ENCODE data around the gene GJA5.
"Not testable (repeated sequence)": the region's sequence is repeated elsewhere in the genome, so short reads cannot be mapped to it uniquely, and the experiment has no call there.

GJA5 gene

DNA sequence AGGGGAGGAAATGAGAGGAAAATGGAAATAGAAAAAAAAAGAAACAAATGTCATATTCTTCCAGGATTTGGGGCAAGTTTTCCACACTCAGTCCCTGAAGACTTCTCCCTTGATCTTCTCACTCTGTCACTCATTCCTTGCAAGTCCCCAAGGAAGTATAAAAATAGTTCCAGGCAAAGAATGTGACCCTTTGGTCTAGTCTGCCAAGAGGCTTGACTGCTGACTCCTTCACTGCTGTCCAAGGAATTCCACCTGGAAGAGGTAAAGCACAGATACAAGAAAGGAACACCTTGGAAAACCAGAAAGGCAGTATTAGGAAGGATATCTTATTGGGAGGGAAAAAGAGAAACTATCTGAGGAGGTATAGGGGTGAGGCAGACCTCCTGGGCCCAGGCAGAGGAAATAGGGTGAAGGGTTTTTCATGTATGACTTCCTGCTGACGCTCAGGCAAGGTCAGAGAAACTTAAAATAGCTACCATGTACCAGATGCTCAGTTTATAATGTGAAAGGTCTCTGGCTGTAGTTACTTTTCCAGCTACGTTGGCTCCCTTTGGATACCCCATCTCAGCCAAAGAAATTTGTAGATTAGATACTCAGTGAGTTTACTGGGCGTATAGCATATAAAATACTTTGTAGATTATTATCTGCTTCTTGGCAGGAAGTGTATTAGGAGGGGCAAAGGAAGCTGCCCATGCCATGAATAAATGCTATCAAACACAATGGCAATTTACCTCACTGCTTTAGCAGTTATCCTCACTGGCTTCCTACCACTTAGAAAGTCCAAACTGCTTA, 2.0 kb upstream of the GJA5 start:
- DNase-seq (ENCODE audit: low spot score): no peak

DNA sequence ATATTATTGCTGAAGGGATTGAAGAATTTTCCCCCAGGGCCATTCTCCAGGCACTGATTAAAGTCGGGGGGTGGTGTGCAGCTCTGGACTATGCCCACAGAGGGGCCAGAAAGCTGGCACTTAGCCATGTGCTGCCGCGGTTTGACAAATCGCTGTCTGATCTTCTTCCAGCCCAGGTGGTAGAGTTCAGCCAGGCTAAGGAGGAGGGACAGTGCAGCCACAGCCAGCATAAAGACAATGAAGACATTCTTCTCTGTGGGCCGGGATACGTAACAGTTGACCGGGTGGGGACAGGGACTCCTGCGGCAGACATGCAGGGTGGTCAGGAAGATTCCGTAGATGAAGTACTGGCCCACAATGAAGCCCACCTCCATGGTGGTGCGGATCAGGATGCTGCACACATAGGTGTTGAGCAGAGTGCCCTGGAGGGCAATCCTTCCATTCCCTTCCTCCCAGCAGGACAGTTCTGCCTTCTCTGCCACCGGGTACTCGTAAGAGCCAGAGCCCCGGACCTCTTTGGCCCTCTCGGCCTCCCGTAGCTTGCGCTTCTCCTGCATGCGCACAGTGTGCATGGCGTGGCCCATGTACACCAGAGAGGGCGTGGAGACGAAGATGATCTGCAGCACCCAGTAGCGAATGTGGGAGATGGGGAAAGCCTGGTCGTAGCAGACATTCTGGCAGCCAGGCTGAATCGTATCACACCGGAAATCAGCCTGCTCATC, 1.9 kb downstream of the GJA5 start:
- DNase-seq (ENCODE audit: low spot score): no peak

DNA sequence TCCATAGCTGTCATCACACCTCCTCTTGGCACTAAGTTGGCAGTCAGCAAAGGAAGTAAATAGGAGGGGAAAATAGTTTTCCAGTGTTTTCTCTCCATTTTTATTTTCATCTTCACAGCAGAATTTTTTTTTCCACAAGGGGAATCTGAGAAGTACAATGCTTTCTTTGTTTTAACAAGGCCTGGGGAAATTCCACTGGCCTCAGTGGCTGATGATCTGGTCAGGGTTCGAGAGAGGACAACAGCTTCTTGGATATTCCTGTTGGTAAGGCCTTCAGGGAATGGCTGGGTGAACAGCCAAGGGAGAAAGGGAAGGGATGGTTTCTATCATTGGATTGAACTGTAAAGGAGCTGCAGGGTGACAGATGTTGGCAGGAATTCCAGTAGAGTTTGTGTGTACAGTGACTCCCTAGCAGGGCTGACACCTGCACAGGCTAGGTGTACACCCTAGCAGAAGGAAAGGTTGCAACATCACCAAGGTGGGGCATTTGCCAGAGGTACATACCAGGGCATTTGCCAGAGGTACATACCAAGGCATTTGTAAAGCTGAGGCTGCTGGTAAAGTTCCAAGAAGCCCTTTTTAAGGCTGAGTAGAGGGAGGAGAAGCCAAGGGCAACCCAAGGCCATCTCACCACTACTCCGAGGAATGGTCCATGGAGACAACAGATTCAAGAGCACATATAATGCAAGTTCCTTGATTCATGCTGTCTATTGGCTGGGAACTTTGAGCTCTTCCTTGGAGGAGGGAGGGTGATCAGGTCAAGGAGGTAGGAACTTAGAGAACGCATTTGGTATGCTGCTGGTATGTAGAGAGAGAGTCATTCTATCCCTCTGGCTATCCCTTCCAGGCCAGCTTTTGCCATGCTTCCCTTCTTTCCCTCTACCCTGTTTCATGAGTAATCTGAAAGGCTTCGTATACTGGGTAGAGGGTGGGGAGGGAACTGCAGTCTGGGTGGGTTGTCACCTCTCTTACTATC, 3.1 kb downstream of the GJA5 start:
- DNase-seq (ENCODE audit: low spot score): no peak

DNA sequence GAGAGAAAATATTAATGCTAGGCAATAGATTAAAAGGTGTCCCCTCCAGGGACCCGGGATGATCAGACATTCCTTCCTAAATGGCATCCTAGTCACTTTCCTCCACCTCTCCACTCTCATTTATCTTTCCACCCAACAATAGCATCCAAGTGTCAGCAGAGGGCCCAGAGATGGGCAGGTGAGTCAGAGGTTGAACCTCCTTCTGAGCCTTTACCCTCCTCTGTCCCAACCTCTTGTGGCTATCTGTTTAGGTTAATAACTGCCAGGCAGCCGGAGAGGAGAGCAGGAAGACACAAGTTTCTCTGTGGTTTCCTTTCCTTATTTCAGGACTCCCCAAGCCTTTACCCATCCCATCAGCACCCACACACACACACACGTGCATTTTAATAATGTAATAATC, 4.1 kb downstream of the GJA5 start:
- no peak for DNase-seq (ENCODE audit: low spot score)

DNA sequence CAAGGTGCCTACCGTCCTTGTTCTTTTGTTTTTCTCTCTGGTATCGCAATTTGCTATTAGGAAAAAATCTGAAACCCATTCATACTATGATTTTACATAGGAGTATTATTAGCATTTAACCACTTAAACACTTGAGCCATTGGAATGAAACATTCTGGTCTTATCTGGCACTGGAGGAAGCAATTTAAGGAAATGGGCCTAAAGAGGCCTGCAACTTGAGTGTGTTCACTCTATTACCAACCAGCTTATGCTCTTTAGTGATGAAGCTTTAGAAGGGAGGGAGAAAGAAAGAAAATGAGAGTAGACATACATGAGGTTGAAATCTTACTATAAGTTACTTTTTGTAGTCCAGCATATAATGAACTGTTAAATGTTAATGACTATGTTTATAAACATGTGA, 5.7 kb downstream of the GJA5 start:
- DNase-seq (ENCODE audit: low spot score): no peak

DNA sequence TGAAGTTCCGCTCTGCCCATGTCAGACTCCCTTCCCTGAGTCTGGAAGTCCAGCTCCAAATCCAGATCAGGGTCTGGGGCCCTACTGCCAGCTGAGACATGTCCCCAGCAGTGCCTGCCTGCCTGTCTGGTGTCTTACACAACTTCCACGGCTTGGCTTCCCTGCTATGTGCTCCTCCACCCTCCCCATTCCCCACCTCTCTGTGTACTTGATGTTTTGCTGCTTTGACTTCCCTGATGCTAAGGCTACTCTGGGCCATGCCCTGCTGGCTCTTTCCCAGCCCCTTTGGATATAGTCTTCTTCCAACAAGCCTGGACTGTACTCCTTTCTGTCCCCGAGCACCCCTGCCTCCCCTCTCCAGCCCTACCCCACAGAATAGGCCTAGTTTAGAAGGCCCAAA, 7.3 kb downstream of the GJA5 start:
- no peak for DNase-seq (ENCODE audit: low spot score)

DNA sequence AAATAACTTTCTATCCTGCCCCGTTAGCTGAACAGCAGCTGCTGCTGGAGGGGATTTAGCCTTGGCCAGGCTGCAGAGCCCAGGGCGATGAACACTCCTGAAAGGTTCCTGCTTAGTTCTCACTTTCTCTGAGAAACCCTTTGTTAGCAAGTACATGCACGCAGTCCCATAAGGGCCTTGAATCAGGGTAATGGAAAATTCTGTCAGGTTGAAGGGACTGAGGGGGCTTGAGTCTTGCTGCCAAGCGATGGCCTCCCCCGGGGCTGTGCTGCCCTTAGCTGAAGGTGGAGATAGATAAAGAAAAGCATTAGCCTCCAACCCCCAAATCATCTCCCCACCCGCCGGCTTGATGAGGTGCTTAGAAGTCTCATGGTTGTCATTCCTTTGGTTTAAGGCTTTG, 7.9 kb downstream of the GJA5 start:
- DNase-seq (ENCODE audit: low spot score): no peak

DNA sequence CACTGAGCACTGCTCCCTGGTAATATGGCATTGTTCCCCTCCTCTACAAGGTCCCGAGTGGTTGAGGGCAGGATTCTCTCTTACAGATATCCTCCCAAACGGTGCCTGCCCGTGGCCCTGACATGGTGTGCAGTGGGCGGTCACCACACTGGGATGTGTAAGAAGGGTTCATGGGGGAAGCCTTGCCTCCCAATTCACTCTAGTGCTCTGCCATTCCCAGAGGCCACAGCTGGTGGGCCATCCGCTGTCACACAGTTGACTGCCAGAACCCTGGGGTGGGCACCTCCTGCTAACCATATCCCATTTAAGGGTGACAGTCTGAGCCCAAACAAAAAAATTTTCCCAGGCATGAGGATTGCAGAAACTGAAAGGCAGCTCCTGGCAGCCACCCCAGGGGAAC, 9.1 kb downstream of the GJA5 start:
- no peak for DNase-seq (ENCODE audit: low spot score)

DNA sequence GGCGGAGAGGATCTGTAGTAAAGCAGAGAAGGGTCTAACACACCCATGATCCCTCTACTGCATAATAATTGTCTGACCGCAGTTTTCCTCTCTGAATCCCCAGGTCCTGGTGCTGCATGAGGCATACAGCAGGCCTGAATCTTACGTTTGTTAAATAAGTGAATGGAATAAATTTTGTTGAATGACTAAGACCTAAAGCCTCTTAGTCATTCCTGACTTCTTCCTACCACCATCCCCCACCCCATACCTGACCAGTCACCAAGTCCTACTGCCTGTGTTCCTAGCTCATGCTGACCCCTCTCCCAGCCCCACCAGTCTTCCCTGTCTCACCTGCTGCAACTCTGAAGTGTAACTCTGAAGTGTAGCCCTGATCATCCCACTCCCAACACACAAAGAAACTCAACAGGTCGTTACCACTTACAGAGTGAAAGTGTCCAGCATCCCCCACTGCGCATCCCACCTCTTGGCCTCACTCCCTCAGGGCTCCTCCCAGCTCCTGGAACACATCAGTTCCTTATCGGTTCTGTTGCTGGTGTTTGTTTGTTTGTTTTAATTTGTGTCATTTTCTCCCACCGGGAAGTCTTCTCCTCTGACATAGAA, 9.7 kb downstream of the GJA5 start:
- DNase-seq (ENCODE audit: low spot score): no peak

DNA sequence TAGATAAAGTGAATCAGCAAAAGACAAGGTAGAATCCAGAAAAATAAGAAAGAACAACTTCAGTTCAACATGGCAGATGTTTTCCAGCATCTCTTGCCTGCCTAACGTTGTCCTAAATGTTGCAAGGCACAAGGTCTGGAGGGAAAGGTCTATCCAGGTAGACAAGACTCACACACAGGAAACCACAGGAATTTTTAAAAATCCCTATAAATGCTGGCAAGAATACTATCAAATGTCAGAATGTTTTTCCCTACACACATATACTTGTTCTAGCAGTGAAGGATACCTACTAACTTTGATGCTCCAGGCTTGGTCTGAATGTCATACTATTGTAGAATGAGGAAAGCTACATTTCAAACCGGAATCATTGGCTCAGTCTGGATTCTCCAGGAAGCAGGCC, 10.6 kb downstream of the GJA5 start:
- DNase-seq (ENCODE audit: low spot score): no peak

DNA sequence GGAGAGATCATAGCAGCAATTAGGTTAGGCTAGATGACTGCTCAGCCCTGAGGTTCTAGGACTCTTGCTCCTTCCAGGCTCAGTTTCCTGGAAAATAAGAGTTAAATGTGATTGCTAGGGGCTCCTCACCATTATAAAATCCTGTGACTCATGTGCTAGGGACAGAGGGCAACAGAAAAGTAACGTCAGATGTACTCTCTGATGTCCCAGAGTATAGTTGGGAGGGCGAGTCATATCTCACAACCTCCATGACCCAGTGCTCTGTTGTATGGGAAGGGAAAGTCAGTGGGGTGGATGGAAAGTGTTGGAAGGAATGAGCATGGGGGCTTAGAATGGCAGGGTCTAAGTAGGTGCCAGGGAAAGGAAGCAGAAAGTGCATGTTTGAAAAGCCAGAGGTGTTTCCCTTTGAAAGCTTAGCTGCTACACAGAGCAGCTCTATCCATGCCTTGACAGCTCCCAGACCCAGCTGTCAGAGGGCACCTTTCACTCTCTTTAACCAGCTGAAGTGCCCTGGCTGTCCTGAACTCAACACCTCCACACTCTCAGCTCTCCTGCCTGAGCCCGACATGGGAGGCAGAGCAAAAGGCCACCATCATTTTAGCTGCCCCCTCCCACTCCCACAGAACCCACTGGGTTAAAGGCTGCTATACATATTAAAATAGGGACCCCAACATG, 11.6 kb downstream of the GJA5 start:
- no peak for DNase-seq (ENCODE audit: low spot score)

DNA sequence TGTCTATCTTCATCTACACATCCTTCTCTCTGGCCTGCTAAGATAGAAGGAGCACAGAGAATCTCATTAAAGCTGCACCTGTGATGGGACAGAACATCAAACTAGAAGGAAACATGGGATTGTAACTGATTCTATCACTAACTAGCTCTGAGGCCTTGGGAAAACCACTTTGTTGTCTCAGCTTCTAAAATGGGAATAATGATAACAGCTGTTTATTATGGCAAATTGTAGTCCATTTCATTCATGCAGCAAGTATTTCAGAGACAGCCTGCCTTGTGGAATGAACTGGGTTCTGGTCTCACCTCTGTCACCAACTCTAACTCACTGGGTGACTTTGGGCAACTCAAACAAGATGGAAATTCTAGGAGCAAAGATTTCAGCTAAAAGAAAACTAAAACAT, 12.4 kb downstream of the GJA5 start:
- DNase-seq (ENCODE audit: low spot score): no peak

DNA sequence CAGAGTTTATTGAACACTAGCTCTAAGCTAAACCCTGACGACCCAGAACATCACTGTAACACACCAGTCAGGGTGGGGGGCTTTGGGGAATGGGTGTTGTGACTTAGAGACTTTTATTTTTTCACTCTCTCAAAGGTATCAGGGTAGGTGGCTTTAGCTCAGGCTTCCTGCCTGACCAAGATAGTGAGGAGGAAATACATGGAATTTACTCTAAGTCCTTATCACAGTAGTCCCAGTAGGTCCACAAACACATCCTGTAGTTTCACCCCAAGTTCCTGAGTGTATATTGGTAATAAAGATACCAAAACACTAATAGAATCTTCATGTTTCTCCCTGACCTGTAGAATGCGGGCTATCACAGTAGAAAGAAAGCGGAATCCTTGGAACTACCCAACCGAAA, 15.1 kb downstream of the GJA5 start:
- DNase-seq (ENCODE audit: low spot score): no peak

DNA sequence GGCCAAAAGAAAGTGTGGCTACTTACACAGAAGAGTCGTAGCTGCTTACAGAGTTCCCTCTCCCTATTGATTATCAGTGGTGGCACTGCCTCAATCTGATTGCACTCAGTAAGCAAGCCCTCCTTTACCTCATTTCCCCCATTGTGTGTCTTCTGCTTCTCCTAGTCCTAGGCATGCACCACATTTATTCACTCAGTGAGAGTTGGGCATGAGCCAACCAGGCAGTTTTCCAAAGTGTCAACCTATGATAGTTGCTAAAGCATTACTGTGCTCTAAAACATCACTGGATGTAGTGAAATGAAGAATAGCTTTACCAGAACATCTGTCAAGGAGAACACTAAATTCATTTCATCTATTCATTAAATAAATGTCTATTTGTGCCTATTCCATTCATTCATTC, 19.3 kb downstream of the GJA5 start:
- DNase-seq (ENCODE audit: low spot score): no peak

DNA sequence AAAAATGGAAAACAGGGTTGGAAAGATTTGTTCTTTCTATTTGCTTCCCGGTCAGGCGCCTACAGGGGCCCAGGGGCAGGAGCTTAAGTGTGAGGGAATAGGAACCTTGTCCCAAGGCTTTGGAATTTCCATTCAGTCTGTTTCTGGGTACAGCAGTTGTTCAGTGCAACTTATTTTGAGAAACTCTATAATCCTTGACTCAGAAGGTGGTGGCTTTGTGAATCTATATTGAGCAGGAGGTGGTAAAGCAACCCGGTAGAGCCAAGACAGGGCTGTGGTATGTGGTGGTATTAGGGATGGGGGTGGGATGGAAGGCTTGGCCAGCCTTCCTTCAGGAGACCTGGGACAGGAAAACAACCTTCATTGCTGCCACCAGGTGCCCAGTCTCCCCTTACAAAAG, 20.0 kb downstream of the GJA5 start:
- no peak for DNase-seq (ENCODE audit: low spot score)

DNA sequence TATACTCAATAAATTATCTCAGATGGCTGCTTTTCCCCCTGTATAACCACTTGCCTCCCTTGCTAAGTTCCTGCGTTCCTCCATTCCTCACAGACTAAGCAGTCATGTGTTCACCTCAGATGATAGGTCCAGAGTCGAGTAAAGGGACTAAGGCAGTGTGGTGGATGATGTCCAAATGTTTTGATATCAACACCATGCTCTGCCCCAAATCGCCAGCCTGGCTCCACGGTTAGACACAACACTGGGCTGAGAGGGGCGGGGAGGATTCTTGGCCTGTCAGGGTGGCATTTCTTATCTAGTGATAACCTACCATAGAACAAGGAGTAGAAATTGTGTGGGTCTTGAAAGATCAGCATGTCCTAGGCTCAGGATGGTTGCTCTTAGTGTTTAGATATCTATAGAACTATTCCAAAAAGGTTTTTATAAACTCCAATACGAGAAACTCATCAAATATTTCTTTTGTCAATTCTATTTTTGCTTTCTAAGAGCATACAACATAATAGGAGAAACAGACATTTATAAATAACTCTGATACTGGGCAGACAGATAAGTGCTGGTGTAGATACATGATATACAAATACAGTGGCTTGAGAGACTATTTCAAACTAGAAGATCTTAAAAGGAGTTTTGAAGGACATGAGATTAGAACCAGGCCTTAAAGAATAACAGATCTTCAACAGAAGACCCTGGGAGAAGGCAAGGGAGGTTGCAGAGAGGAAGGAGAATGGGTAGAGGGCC, 21.5 kb downstream of the GJA5 start:
- DNase-seq (ENCODE audit: low spot score): no peak

DNA sequence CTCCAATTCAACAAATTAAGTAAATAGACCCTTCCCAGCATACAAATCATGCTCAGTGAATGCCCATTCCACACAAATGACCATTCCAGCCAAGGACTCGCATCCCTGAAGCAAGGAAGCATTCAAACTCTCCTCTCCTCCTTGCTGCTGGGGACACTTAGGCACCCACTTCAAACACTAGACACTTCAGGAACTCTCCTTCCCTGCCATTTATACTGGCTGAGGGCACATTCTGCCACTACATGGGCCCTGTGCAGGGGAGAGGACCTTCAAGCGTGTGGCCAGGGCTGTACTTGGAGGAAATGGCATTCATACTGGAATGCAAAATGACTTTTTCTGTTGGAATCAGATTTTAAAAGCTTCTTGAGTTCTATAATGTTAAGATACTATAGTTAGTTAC, 22.3 kb downstream of the GJA5 start:
- no peak for DNase-seq (ENCODE audit: low spot score)

DNA sequence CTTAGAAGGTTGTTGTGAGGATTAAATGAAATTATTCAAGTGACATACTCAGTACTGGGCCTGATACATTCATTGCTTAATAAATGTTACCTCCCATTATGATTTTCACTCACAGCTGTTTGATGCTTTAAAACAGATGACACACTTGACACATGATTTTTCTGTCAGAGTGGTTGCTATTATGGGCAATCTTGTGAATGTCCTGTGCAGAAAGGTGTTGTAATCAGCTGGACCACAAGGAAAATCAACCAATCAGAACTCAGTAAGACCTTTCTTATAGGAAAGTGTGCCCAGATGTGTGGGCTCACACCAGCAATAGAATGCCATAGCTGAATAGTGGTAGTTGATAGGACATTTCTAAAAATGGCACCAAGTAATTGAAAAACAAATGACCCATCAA, 23.5 kb downstream of the GJA5 start:
- no peak for DNase-seq (ENCODE audit: low spot score)

DNA sequence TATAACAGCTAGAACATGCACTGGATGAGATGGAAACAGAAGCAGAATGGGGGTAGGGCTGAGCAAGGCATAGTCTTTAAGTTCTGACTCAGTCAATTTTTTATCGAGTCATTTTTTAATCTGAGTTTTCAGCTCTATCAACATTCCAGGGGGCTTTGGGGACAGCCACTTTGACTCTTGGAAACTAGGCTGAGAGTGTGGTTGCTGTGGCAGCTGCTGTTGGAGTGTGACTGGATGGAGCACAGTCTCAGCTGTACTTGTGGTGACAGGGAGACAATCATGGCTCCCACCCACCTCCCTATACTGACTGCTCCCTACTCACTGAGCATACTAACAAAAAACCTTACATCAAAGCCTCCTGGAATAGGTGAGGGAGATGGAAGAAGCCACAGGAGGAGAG, 25.0 kb downstream of the GJA5 start:
- DNase-seq (ENCODE audit: low spot score): no peak

DNA sequence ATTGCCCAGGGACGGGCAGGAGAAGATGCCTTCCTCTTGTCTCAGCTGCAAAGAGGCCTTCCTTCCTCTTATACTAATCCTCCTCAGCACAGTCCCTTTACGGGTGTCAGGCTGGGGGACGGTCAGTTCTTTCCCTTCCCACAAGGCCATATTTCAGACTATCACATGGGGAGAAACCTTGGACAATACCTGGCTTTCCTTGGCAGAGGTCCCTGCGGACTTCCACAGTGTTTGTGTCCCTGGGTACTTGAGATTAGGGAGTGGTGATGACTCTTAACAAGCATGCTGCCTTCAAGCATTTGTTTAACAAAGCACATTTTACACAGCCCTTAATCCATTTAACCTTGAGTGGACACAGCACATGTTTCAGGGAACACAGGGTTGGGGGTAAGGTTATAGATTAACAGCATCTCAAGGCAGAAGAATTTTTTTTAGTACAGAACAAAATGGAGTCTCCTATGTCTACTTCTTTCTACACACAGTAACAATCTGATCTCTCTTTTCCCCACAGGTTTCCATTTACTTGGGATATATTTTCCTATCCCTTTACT, 26.0 kb downstream of the GJA5 start:
- DNase-seq (ENCODE audit: low spot score): not testable (repeated sequence)

DNA sequence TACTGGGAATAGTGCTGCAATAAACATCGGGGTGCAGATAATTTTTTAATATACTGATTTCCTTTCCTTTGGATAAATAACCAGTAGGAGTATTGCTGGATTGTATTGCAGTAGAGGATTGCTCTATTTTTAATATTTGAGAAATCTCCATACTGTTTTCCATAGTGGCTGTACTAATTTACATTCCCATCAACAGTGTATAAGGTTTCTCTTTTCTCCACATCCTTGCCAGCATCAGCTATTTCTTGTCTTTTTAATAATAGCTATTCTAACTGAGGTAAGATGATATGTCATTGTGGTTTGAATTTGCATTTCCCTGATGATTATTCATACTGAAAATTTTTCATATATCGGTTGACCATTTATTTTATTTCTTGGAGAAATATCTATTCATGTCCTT, 31.1 kb downstream of the GJA5 start:
- DNase-seq (ENCODE audit: low spot score): no peak
